Chondrocyte (in vitro differentiated cells): ENCODE data around the gene EWSR1. TPM values are rescaled to one million over a fixed set of nuclear protein-coding genes. Genes with fewer than 3 reads are reported as not detected.

Experiments used
- DNase-seq: peaks from one replicate; pipeline ENCODE4 v3.0.0; 2021; ENCODE audit warnings: mixed read lengths, low spot score
- H3K27ac Mint-ChIP-seq: one replicate; pipeline ENCODE4 v1.8.0; 2021; ENCODE audit warnings: mild to moderate bottlenecking, moderate library complexity, mixed read lengths; ENCODE audit not compliant: unreplicated experiment
- H3K27me3 Mint-ChIP-seq: 2 replicates; pipeline ENCODE4 v1.8.0; 2021; ENCODE audit warnings: low read depth, mixed read lengths
- H3K36me3 Mint-ChIP-seq: 2 replicates; pipeline ENCODE4 v1.8.0; 2021; ENCODE audit warnings: low read depth, mixed read lengths
- H3K4me1 Mint-ChIP-seq: 2 replicates; pipeline ENCODE4 v1.8.0; 2021; ENCODE audit warnings: low read depth, mild to moderate bottlenecking, mixed read lengths
- H3K4me3 Mint-ChIP-seq: one replicate; pipeline ENCODE4 v1.8.0; 2021; ENCODE audit warnings: mild to moderate bottlenecking, moderate library complexity, mixed read lengths; ENCODE audit not compliant: unreplicated experiment
- H3K9me3 Mint-ChIP-seq: 2 replicates; pipeline ENCODE4 v1.8.0; 2021; ENCODE audit warnings: low read depth, mixed read lengths
- total RNA-seq: library from RNA; stranded (reverse); gene quantifications from 3 replicates; pipeline ENCODE4 v1.2.1, GENCODE V29; 2021
- TF ChIP-seq, protein P1 (sequence below): fragments of 200-600 bp; sonication (generic); IDR thresholded peaks from 2 replicates; pipeline ENCODE4 v1.5.0; 2021; ENCODE audit warnings: antibody characterized with exemption, mild to moderate bottlenecking, moderate library complexity

The EWSR1 gene
- total RNA-seq, 1 donor from 2014 or later, result 139 TPM

DNA sequence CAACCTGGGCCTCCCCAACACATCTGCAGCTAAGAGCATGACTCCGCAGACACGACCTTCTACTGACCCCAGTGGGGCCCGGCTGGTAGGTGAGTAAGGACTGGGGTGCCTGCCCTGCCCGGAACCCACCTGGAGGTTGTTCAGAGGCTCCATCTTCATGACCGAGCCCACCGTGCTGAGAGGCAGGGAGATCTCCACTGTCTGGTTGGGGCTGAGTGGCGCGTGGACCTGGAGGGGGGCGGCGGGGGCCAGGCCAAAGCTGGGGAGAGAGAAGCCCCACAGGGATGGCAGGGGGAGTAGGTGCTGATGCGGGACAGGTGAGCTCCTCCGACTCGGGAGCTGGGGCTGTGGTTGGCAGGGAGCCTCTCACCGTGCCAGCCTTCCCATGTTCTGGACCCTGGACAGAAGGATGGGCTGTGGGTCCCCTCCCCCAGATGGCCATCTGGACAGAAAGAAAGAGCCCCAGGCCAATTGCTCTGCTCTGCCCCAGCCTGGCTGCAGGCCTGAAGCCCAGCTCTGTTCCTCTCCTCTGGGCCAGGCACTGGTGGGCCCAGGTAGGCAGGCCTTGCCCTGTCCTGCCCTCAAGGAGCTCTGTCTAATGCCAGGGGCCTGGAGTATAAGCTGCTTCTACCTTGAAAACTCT lies 63.7 kb downstream of the EWSR1 start:
- Mint-ChIP-seq H3K36me3 (peaks cover 24% of the 10 kb centered on the region), H3K9me3 (no peaks in the 10 kb centered on the region), H3K27me3 (no peaks in the 10 kb centered on the region), H3K4me1 (peaks cover 15% of the 10 kb centered on the region), H3K27ac (no peak overlapping the region), H3K4me3 (no peak overlapping the region)
- DNase-seq, result no peak
- TF ChIP-seq, protein P1, sequence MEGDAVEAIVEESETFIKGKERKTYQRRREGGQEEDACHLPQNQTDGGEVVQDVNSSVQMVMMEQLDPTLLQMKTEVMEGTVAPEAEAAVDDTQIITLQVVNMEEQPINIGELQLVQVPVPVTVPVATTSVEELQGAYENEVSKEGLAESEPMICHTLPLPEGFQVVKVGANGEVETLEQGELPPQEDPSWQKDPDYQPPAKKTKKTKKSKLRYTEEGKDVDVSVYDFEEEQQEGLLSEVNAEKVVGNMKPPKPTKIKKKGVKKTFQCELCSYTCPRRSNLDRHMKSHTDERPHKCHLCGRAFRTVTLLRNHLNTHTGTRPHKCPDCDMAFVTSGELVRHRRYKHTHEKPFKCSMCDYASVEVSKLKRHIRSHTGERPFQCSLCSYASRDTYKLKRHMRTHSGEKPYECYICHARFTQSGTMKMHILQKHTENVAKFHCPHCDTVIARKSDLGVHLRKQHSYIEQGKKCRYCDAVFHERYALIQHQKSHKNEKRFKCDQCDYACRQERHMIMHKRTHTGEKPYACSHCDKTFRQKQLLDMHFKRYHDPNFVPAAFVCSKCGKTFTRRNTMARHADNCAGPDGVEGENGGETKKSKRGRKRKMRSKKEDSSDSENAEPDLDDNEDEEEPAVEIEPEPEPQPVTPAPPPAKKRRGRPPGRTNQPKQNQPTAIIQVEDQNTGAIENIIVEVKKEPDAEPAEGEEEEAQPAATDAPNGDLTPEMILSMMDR, result no peak

DNA sequence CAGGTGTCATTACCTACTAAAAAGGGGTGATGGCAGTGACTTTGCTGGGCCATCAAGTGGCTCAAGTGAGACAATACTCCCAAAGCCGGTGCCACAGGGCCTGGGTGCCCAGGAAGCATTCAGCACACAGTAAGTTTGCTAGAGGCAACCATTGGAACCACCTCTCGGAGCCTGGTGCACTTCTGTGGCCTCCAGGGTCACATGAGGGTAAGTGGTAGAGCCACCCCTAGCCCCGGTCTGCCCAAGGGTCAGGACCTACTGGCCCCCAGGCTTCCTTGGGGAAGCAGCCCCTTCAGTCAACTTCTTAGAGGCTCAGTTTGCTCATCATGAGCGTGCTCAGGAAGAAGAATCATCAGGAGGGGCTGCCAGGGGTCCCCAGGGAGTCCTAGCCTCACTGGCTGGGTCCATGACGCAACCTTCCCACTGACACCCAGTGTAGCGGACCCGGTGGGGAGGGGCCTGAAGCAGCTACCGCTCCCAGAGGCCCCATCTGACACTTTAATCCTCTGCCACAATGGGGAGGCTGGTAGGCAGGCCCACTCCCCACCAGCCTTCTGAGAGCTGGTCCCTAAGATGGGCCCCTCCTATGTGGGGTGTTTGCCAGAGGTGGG lies 64.9 kb downstream of the EWSR1 start:
- no peak for DNase-seq
- H3K27ac Mint-ChIP-seq, result no peak overlapping the region
- H3K36me3 Mint-ChIP-seq, result peaks cover 29% of the 10 kb centered on the region

DNA sequence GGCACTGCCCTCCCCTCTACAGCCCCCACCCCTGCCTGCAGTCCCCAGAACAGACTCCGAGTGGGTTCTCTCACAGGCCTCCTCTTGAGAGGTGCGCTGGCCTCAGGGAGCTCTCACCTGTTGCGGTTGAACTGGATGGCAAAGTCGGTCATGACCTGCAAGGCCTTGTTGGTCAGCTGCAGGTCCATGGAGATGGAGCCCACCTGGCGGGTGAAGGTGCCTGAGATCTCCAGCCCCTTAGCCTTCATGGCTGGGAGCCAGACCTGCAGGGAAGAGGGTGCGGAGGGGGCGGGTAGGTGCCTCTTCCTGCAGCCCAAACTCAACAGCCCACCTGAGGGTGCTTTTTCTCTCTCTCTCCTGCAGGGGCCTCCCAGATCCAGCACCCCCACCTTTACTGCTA lies 66.1 kb downstream of the EWSR1 start:
- Mint-ChIP-seq H3K4me3 (no peak overlapping the region), H3K27ac (no peak overlapping the region), H3K36me3 (peaks cover 39% of the 10 kb centered on the region), H3K9me3 (no peaks in the 10 kb centered on the region), H3K27me3 (no peaks in the 10 kb centered on the region), H3K4me1 (peaks cover 15% of the 10 kb centered on the region)
- TF ChIP-seq, protein P1, result no peak
- no peak for DNase-seq

More for the DNA sequence above, 64.9 kb downstream of the EWSR1 start:
- H3K27me3 Mint-ChIP-seq, result no peaks in the 10 kb centered on the region
- H3K4me1 Mint-ChIP-seq, result peaks cover 15% of the 10 kb centered on the region
- no peak overlapping the region for H3K4me3 Mint-ChIP-seq
- TF ChIP-seq, protein P1, result no peak
- no peaks in the 10 kb centered on the region for H3K9me3 Mint-ChIP-seq

DNA sequence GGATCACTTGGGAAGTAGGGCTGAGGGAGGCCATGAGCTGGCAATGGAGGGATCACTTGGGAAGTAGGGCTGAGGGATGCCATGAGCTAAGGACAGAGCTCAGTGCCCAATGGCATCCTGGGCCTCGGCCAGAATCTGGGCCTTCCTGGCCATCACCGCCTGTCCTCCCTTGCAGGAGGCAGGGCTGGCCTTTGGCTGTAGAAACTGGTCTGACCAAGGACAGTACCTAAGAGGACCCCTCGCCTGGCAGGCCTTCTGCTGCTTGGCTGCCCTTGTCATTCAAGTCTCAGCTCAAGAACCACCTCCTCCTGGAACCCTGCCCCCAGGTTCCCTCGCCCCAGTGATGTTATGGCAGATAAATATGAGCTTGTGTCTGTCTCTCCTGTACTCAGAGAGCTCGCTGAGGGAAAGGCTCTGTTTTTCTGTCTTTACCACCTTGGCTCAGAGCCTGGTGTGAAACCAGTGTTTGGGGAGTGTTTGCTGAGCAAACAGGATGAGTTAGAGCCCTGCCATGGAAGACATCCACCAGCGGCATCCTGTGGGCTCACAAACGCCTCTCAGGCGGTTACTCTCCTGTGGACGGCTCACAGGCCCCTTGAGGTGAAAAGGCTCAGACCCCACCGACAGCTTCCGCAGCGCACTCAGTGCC lies 66.8 kb downstream of the EWSR1 start:
- Mint-ChIP-seq H3K4me3 (no peak overlapping the region), H3K27ac (peak overlapping the region; percentile 51), H3K9me3 (no peaks in the 10 kb centered on the region), H3K4me1 (peaks cover 15% of the 10 kb centered on the region), H3K36me3 (peaks cover 40% of the 10 kb centered on the region), H3K27me3 (no peaks in the 10 kb centered on the region)
- no peak for DNase-seq
- TF ChIP-seq, protein P1, result no peak

DNA sequence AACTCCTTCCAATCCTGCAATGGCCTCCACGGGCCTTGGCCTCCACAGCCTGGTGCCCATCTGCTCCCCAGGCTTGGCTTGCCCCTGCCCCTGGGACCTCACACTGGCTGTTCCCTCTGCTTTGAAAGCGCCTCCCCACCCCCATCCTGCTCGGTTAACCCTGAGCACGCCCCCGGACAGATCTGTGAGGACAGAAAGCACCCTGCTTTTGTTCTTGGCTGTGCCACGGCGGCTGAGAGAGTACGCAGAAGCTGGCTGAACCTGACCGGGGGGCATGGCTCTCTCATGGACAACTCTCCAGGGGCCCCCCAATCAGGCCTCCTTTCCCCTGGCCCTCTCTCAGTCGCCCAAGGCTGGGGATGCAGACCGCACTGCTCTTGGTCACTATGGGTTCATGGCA lies 67.6 kb downstream of the EWSR1 start:
- Mint-ChIP-seq H3K4me3 (no peak overlapping the region), H3K4me1 (peaks cover 15% of the 10 kb centered on the region), H3K27ac (no peak overlapping the region), H3K27me3 (no peaks in the 10 kb centered on the region), H3K36me3 (peaks cover 40% of the 10 kb centered on the region), H3K9me3 (no peaks in the 10 kb centered on the region)
- DNase-seq, result no peak
- TF ChIP-seq, protein P1, result no peak
